H1 (cell line): ENCODE data around the gene VENTX. TPM values are rescaled to one million over a fixed set of nuclear protein-coding genes. Genes with fewer than 3 reads are reported as not detected.

Experiments
- CHD2 ChIP-seq: IDR thresholded peaks from 2 replicates; pipeline ENCODE4 v1.6.1; 2012; ENCODE audit warnings: low read length, improper control_type of control experiment
- KDM4A ChIP-seq: IDR thresholded peaks from one replicate; pipeline ENCODE4 v1.7.1; 2012; ENCODE audit warnings: low read depth, mild to moderate bottlenecking, moderate library complexity, low read length, inconsistent platforms; ENCODE audit not compliant: severe bottlenecking
- RBBP5 ChIP-seq: IDR thresholded peaks from 2 replicates; pipeline ENCODE4 v1.7.1; 2012; ENCODE audit warnings: low read depth, mild to moderate bottlenecking, inconsistent platforms, low read length, moderate library complexity, borderline replicate concordance
- SIX5 ChIP-seq: IDR thresholded peaks from 2 replicates; pipeline ENCODE4 v1.6.1; 2011; ENCODE audit warnings: mild to moderate bottlenecking, low read depth, low read length
- polyA plus RNA-seq, 7 experiments: library from polyadenylated mRNA; depleted of rRNA in 3 of 7; stranded (reverse) in 5 of 7; unstranded in 2 of 7; fragments of >200 nt in 5 of 7; fragments of 200-250 nt in 2 of 7; gene quantifications; 1 replicate in 5 of 7; 2 replicates in 1 of 7; 4 replicates in 1 of 7; pipeline versions ENCODE4 v1.2.1 to v1.2.3, GENCODE V29; 2011 to 2013; ENCODE audit warnings: missing spikeins in 2 of 7, mixed read lengths in 2 of 7
- total RNA-seq: library from RNA; stranded (reverse); fragmentation: NEBNext Ultra II Directional; extraction: Animal tissue kit (Norgen Biotek cat#: 25700); gene quantifications from 2 replicates; pipeline ENCODE4 v1.2.1, GENCODE V29; 2021

The VENTX gene
- total and polyA plus RNA-seq, 2 of the 8 experiments (the other 6 are each of a cell fraction or from before 2014, with no cell fraction given) = 5.6 TPM

GRCh38 chr10:133285217-133285616, 47.6 kb downstream of the VENTX start (continued):
- TF ChIP-seq CHD2 = no peak
- TF ChIP-seq SIX5 = no peak
- no peak for TF ChIP-seq RBBP5
- no peak for TF ChIP-seq KDM4A
